HG02885 (cell line): Measurements from ENCODE around the gene GIPC3.
"Not testable (repeated sequence)": the region's sequence is repeated elsewhere in the genome, so short reads cannot be mapped to it uniquely, and the experiment has no call there.

ENCODE experiments used
- ATAC-seq: cut with Tn5 transposase; IDR thresholded peaks from one replicate; pipeline ENCODE4 v1.9.1; 2021; ENCODE audit warnings: mild to moderate bottlenecking; ENCODE audit not compliant: unreplicated experiment, poor library complexity

GIPC3 gene

GRCh38 chr19:3550947-3551791 lies 34.1 kb upstream of the GIPC3 start:
- no peak for ATAC-seq

- no peak for ATAC-seq
These were observed 33.5 kb upstream of the GIPC3 start for GRCh38 chr19:3551792-3552095.

- no peak for ATAC-seq
These were observed 30.8 kb upstream of the GIPC3 start for GRCh38 chr19:3554254-3555083.

GRCh38 chr19:3555653-3556422 lies 29.4 kb upstream of the GIPC3 start:
- ATAC-seq = no peak

GRCh38 chr19:3556423-3556977 lies 28.8 kb upstream of the GIPC3 start:
- ATAC-seq = no peak

GRCh38 chr19:3556978-3557460 lies 28.3 kb upstream of the GIPC3 start:
- ATAC-seq = peak; percentile 26

GRCh38 chr19:3557461-3558248 lies 27.6 kb upstream of the GIPC3 start, which contains the start of gene MFSD12:
Gene MFSD12 (minus strand): TSS chr19:3557586. CDS start chr19:3557403, 183 bp downstream.
- peak; percentile 87 for ATAC-seq

GRCh38 chr19:3563709-3564524 lies 21.4 kb upstream of the GIPC3 start:
- ATAC-seq = no peak

GRCh38 chr19:3565139-3565538 lies 20.1 kb upstream of the GIPC3 start:
- no peak for ATAC-seq

- ATAC-seq = not testable (repeated sequence)
These were observed 15.2 kb upstream of the GIPC3 start for GRCh38 chr19:3570042-3570441.

- no peak for ATAC-seq
These were observed 14.7 kb upstream of the GIPC3 start for GRCh38 chr19:3570606-3571011.

- ATAC-seq = peak; percentile 83
These were observed 13.0 kb upstream of the GIPC3 start for GRCh38 chr19:3572132-3572854.

GRCh38 chr19:3572855-3573161 lies 12.5 kb upstream of the GIPC3 start, which contains the start of gene HMG20B:
Gene HMG20B (plus strand): TSS chr19:3572944. CDS start chr19:3573310, 366 bp downstream.
- ATAC-seq = no peak

GRCh38 chr19:3573162-3573857 lies 12.0 kb upstream of the GIPC3 start:
- ATAC-seq = no peak

GRCh38 chr19:3573858-3574637 lies 11.2 kb upstream of the GIPC3 start:
- ATAC-seq = no peak

- ATAC-seq = no peak
These were observed 10.0 kb upstream of the GIPC3 start for GRCh38 chr19:3575260-3575741.
